Measurements from ENCODE around the gene RNF32.
"Not testable (repeated sequence)": the region's sequence is repeated elsewhere in the genome, so short reads cannot be mapped to it uniquely, and the experiment has no call there.

RNF32 gene

GRCh38 chr7:156614434-156615264, 25.9 kb upstream of the RNF32 start:
- DNase-seq (ENCODE audit: low read depth): no peak

- DNase-seq (ENCODE audit: low read depth): no peak
Observed at GRCh38 chr7:156616269-156617202, 24.0 kb upstream of the RNF32 start.

- no peak for DNase-seq (ENCODE audit: low read depth)
Observed at GRCh38 chr7:156617215-156617614, 23.4 kb upstream of the RNF32 start.

- no peak for DNase-seq (ENCODE audit: low read depth)
Observed at GRCh38 chr7:156618078-156618779, 22.3 kb upstream of the RNF32 start.

GRCh38 chr7:156618780-156619367, 21.7 kb upstream of the RNF32 start:
- no peak for DNase-seq (ENCODE audit: low read depth)

GRCh38 chr7:156619488-156620290, 20.9 kb upstream of the RNF32 start:
- DNase-seq (ENCODE audit: low read depth): not testable (repeated sequence)

- no peak for DNase-seq (ENCODE audit: low read depth)
Observed at GRCh38 chr7:156620291-156620675, 20.3 kb upstream of the RNF32 start.

- no peak for DNase-seq (ENCODE audit: low read depth)
Observed at GRCh38 chr7:156621652-156622051, 18.9 kb upstream of the RNF32 start.

- DNase-seq (ENCODE audit: low read depth): no peak
Observed at GRCh38 chr7:156625580-156625979, 15.0 kb upstream of the RNF32 start.

- DNase-seq (ENCODE audit: low read depth): no peak
Observed at GRCh38 chr7:156626220-156626895, 14.2 kb upstream of the RNF32 start.

GRCh38 chr7:156628562-156628961, 12.0 kb upstream of the RNF32 start:
- DNase-seq (ENCODE audit: low read depth): no peak

- no peak for DNase-seq (ENCODE audit: low read depth)
Observed at GRCh38 chr7:156629873-156630272, 10.7 kb upstream of the RNF32 start.

- no peak for DNase-seq (ENCODE audit: low read depth)
Observed at GRCh38 chr7:156634117-156634516, 6.5 kb upstream of the RNF32 start.

GRCh38 chr7:156635529-156636385, 4.8 kb upstream of the RNF32 start:
- DNase-seq (ENCODE audit: low read depth): no peak

GRCh38 chr7:156637093-156637492, 3.5 kb upstream of the RNF32 start:
- not testable (repeated sequence) for DNase-seq (ENCODE audit: low read depth)

- no peak for DNase-seq (ENCODE audit: low read depth)
Observed at GRCh38 chr7:156638443-156639077, 2.0 kb upstream of the RNF32 start.

GRCh38 chr7:156639426-156640256, 933 bp upstream of the RNF32 start:
- no peak for DNase-seq (ENCODE audit: low read depth)

- DNase-seq (ENCODE audit: low read depth): no peak
Observed at GRCh38 chr7:156640949-156641485, 443 bp downstream of the RNF32 start.
